Measurements from ENCODE around the gene CTDSPL2.
A peak's percentile ranks its signal among the peaks of the same experiment; 100 is the strongest.
"Not testable (repeated sequence)": the region's sequence is repeated elsewhere in the genome, so short reads cannot be mapped to it uniquely, and the experiment has no call there.

CTDSPL2 gene

GRCh38 chr15:44536962-44537734 is 109.7 kb downstream of the CTDSPL2 start, which contains the start of gene EIF3J:
EIF3J (plus strand) TSS chr15:44537147; CDS start chr15:44537195, 48 bp downstream.
- TF ChIP-seq CTCF (IDR thresholded peaks at IDR 0.05; ENCODE audit: control insufficient read depth, insufficient read depth, low read depth, low read length, missing control alignments), result no peak
- peak within 1 kb of the TSS; percentile 89 for H3K4me3 ChIP-seq (ENCODE audit: control insufficient read depth, low read depth, low read length)
- DNase-seq (ENCODE audit: low read depth), result peak; percentile 87

GRCh38 chr15:44537735-44538240 is 110.4 kb downstream of the CTDSPL2 start:
- TF ChIP-seq CTCF (IDR thresholded peaks at IDR 0.05; ENCODE audit: control insufficient read depth, insufficient read depth, low read depth, low read length, missing control alignments), result no peak
- no peak for DNase-seq (ENCODE audit: low read depth)
- peak overlapping the region; percentile 89 for H3K4me3 ChIP-seq (ENCODE audit: control insufficient read depth, low read depth, low read length)

GRCh38 chr15:44541282-44541958 is 114.0 kb downstream of the CTDSPL2 start:
- peak; percentile 58 for DNase-seq (ENCODE audit: low read depth)
- H3K4me3 ChIP-seq (ENCODE audit: control insufficient read depth, low read depth, low read length), result no peak overlapping the region
- TF ChIP-seq CTCF (IDR thresholded peaks at IDR 0.05; ENCODE audit: control insufficient read depth, insufficient read depth, low read depth, low read length, missing control alignments), result no peak

GRCh38 chr15:44542596-44542995 is 115.2 kb downstream of the CTDSPL2 start:
- no peak for TF ChIP-seq CTCF (IDR thresholded peaks at IDR 0.05; ENCODE audit: control insufficient read depth, insufficient read depth, low read depth, low read length, missing control alignments)
- no peak for DNase-seq (ENCODE audit: low read depth)
- H3K4me3 ChIP-seq (ENCODE audit: control insufficient read depth, low read depth, low read length), result no peak overlapping the region

GRCh38 chr15:44544745-44545144 is 117.3 kb downstream of the CTDSPL2 start:
- not testable (repeated sequence) for DNase-seq (ENCODE audit: low read depth); H3K4me3 ChIP-seq (ENCODE audit: control insufficient read depth, low read depth, low read length)

GRCh38 chr15:44545913-44546802 is 118.7 kb downstream of the CTDSPL2 start:
- no peak overlapping the region for H3K4me3 ChIP-seq (ENCODE audit: control insufficient read depth, low read depth, low read length)
- no peak for DNase-seq (ENCODE audit: low read depth)
- peak; percentile 37 for TF ChIP-seq CTCF (IDR thresholded peaks at IDR 0.05; ENCODE audit: control insufficient read depth, insufficient read depth, low read depth, low read length, missing control alignments)

- H3K4me3 ChIP-seq (ENCODE audit: control insufficient read depth, low read depth, low read length); DNase-seq (ENCODE audit: low read depth): not testable (repeated sequence)
These were observed 121.7 kb downstream of the CTDSPL2 start for GRCh38 chr15:44549152-44549551.
